HL-60/S4 treated with retinoic acid at 250 ng/mL for 4 days and 3 days (cell line): ENCODE results near the gene EXOC4.
"Not testable (repeated sequence)": the region's sequence is repeated elsewhere in the genome, so short reads cannot be mapped to it uniquely, and the experiment has no call there.

ENCODE experiments used
- in situ Hi-C: fragments of 300-500 bp; cut with MboI; formaldehyde crosslinking; loops from 2 replicates; pipeline ENCODE4 v1.7.0; 2022; ENCODE audit warnings: low sequenced_read_pairs

The EXOC4 gene

GRCh38 chr7:133775201-133775600 is 522.3 kb downstream of the EXOC4 start:
- in situ Hi-C loops = no loop called here

- in situ Hi-C loops = no loop called here
These were observed 523.4 kb downstream of the EXOC4 start for GRCh38 chr7:133776266-133776665.

GRCh38 chr7:133777701-133778100 is 524.8 kb downstream of the EXOC4 start:
- in situ Hi-C loops = no loop called here

GRCh38 chr7:133778472-133778871 is 525.6 kb downstream of the EXOC4 start:
- in situ Hi-C loops = no loop called here

- in situ Hi-C loops = not testable (repeated sequence)
These were observed 526.7 kb downstream of the EXOC4 start for GRCh38 chr7:133779538-133779937.

GRCh38 chr7:133780912-133781311 is 528.0 kb downstream of the EXOC4 start:
- in situ Hi-C loops = no loop called here

GRCh38 chr7:133781486-133782090 is 528.7 kb downstream of the EXOC4 start:
- in situ Hi-C loops = no loop called here

- in situ Hi-C loops = no loop called here
These were observed 529.6 kb downstream of the EXOC4 start for GRCh38 chr7:133782470-133782869.

GRCh38 chr7:133783276-133783675 is 530.4 kb downstream of the EXOC4 start:
- in situ Hi-C loops = no loop called here

GRCh38 chr7:133784486-133785001 is 531.7 kb downstream of the EXOC4 start:
- in situ Hi-C loops = no loop called here

- in situ Hi-C loops = no loop called here
These were observed 533.6 kb downstream of the EXOC4 start for GRCh38 chr7:133786401-133786937.

- in situ Hi-C loops = no loop called here
These were observed 537.1 kb downstream of the EXOC4 start for GRCh38 chr7:133789974-133790373.

- in situ Hi-C loops = no loop called here
These were observed 538.0 kb downstream of the EXOC4 start for GRCh38 chr7:133790911-133791310.

GRCh38 chr7:133794479-133794878 is 541.6 kb downstream of the EXOC4 start:
- in situ Hi-C loops = no loop called here

- in situ Hi-C loops = no loop called here
These were observed 542.3 kb downstream of the EXOC4 start for GRCh38 chr7:133795068-133795665.

- in situ Hi-C loops = no loop called here
These were observed 544.2 kb downstream of the EXOC4 start for GRCh38 chr7:133796782-133797745.

- in situ Hi-C loops = no loop called here
These were observed 545.1 kb downstream of the EXOC4 start for GRCh38 chr7:133797818-133798520.

- in situ Hi-C loops = no loop called here
These were observed 548.5 kb downstream of the EXOC4 start for GRCh38 chr7:133801341-133801740.

GRCh38 chr7:133804127-133804526 is 551.2 kb downstream of the EXOC4 start:
- in situ Hi-C loops = no loop called here

GRCh38 chr7:133805426-133805825 is 552.5 kb downstream of the EXOC4 start:
- in situ Hi-C loops = no loop called here
